ENCODE data around the gene PELI2.

PELI2 gene

GRCh38 chr14:56100556-56100955, 17.7 kb upstream of the PELI2 start:
- H3K4me3 ChIP-seq (ENCODE audit: control insufficient read depth, low read depth, low read length): no peak overlapping the region
- TF ChIP-seq CTCF (IDR thresholded peaks at IDR 0.05; ENCODE audit: control insufficient read depth, insufficient read depth, low read depth, low read length, missing control alignments): no peak

GRCh38 chr14:56102941-56103340, 15.3 kb upstream of the PELI2 start:
- DNase-seq (ENCODE audit: low read depth): no peak
- no peak for TF ChIP-seq CTCF (IDR thresholded peaks at IDR 0.05; ENCODE audit: control insufficient read depth, insufficient read depth, low read depth, low read length, missing control alignments)
- no peak overlapping the region for H3K4me3 ChIP-seq (ENCODE audit: control insufficient read depth, low read depth, low read length)

More at GRCh38 chr14:56100556-56100955, 17.7 kb upstream of the PELI2 start:
- no peak for DNase-seq (ENCODE audit: low read depth)

- TF ChIP-seq CTCF (IDR thresholded peaks at IDR 0.05; ENCODE audit: control insufficient read depth, insufficient read depth, low read depth, low read length, missing control alignments): no peak
- DNase-seq (ENCODE audit: low read depth): no peak
- H3K4me3 ChIP-seq (ENCODE audit: control insufficient read depth, low read depth, low read length): no peak overlapping the region
Measured at GRCh38 chr14:56107615-56108014, 10.6 kb upstream of the PELI2 start.

- no peak overlapping the region for H3K4me3 ChIP-seq (ENCODE audit: control insufficient read depth, low read depth, low read length)
- TF ChIP-seq CTCF (IDR thresholded peaks at IDR 0.05; ENCODE audit: control insufficient read depth, insufficient read depth, low read depth, low read length, missing control alignments): no peak
- no peak for DNase-seq (ENCODE audit: low read depth)
Measured at GRCh38 chr14:56108057-56108456, 10.2 kb upstream of the PELI2 start.

GRCh38 chr14:56112781-56113180, 5.4 kb upstream of the PELI2 start:
- no peak overlapping the region for H3K4me3 ChIP-seq (ENCODE audit: control insufficient read depth, low read depth, low read length)
- DNase-seq (ENCODE audit: low read depth): no peak
- no peak for TF ChIP-seq CTCF (IDR thresholded peaks at IDR 0.05; ENCODE audit: control insufficient read depth, insufficient read depth, low read depth, low read length, missing control alignments)

- no peak overlapping the region for H3K4me3 ChIP-seq (ENCODE audit: control insufficient read depth, low read depth, low read length)
- no peak for TF ChIP-seq CTCF (IDR thresholded peaks at IDR 0.05; ENCODE audit: control insufficient read depth, insufficient read depth, low read depth, low read length, missing control alignments)
- no peak for DNase-seq (ENCODE audit: low read depth)
Measured at GRCh38 chr14:56115334-56115870, 2.8 kb upstream of the PELI2 start.

Data from AG09309 (cell line).